Mucosa of gallbladder (tissue), 1 donor: ENCODE results near the gene HEBP1. TPM values are rescaled to one million over a fixed set of nuclear protein-coding genes. Genes with fewer than 3 reads are reported as not detected.
"Not testable (repeated sequence)": the region's sequence is repeated elsewhere in the genome, so short reads cannot be mapped to it uniquely, and the experiment has no call there.

ENCODE experiments used
- DNase-seq: peaks from one replicate; pipeline ENCODE4 v3.0.0-alpha.2; 2020; ENCODE audit warnings: low spot score
- total RNA-seq: library from RNA; stranded (reverse); gene quantifications from one replicate; pipeline ENCODE4 v1.2.1, GENCODE V29; 2021
- donor health status: DM: no; HTN: no; CAD: no.

Gene HEBP1, protein sequence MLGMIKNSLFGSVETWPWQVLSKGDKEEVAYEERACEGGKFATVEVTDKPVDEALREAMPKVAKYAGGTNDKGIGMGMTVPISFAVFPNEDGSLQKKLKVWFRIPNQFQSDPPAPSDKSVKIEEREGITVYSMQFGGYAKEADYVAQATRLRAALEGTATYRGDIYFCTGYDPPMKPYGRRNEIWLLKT
- total RNA-seq, result 90.2 TPM

DNA sequence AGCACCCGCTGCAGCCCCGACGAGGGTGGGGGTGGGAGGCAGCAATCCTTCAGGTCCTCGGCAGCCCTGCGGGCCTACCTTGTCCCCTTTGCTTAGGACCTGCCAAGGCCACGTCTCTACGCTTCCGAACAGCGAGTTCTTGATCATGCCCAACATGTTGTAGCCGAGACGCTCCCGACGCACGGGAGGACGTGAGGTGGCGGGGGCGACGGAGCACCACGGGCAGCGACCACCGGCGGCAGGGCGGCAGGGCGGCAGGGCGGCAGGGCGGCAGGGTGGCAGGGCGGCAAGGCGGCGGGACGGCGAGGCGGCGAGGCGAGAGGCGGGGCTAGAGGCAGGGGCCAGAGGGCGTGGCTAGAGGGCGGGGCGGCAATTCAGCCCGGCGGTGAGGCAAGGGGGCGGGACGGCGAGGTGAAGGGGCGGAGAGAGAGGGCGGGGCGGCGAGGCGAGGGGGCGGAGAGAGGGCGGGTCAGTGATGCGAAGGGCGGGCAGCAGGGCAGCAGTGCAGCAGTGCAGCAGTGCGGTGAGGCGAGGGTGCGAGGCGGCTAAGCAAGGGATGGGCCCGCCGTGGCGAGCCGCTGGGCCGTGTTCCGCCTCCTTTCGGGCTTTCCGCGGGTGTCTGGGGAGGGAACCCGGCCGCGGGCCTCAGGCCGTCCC, at the start of gene HEBP1:
Gene HEBP1, minus strand, starts transcription at position 307 of the 657 bp plus-strand sequence. Its CDS starts 151 bp downstream, at position 156.
- DNase-seq, result peak; percentile 95

DNA sequence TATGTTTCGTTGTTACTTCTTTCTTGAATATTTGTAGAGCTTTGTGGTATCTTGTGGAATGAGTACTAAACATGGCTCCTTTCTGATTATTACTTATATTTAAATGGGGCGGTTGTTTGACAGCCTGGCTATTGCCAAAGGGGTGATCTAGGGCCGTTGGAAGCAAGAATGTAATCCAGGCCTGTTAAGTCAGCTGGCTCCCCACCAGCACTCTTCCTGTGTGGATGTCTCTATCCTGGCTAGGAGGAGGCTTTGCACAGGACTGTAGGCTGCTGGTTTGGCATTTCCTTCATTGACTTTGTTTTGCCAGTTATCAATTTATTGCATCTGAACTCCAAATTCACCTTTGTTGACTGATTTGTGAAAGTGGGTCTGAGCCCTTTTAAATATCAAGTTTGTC, 49.8 kb upstream of the HEBP1 start:
- no peak for DNase-seq

DNA sequence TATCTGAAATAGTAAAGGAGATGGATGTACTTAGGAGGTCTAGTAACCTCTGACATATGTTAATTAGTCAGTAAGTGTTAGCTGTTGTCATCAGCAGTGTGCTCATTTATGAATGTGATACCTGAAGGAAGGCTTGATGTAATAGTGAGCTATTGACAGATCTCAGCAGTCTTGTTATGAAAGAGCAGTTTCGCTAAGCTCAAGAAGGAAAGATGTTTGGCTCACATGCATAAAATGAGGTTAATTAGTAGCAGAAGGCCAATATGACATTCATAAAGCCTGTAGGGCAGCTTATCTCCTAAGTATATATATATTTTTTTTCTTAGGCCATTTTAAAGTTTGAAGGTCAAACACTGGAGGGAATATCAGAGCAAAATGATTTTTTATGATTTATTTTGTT, 46.9 kb upstream of the HEBP1 start:
- no peak for DNase-seq

DNA sequence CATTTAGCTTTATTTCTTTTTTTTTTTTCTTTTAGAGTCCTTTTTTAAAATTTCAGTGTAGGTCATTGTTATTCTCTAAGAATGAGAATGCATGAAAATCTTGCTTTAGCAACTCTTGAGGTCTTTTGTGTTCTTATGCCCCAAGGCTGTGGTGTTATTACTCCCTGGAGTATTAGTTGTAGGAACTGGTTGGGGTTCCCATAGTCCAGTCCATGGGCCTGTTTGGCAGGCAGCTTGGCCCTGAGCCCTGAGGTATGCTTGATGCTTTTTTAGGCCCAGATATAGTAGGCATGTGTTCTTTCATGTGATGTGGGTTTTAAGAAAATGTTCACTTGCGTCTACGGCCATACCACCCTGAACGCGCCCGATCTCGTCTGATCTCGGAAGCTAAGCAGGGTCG, 45.8 kb upstream of the HEBP1 start:
- no peak for DNase-seq

DNA sequence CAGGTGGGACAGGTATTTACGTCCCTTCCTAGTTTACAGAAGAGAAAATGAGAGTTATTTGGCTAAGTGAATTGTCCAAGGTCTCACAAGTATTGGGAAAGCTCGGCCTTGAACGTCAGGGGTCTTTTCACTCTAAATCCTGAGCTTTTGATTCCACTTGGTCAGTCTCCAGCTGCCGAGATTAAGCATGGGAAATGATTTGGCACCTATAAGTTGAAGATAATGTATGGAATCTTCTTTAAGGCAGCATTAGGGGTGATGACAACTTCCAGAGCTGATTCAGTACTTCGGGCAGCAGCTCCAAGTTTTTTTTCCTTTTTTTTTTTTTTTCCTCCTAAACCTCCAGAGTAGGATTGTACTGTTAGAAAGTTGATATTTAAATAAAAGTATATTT, 44.8 kb upstream of the HEBP1 start:
- no peak for DNase-seq

DNA sequence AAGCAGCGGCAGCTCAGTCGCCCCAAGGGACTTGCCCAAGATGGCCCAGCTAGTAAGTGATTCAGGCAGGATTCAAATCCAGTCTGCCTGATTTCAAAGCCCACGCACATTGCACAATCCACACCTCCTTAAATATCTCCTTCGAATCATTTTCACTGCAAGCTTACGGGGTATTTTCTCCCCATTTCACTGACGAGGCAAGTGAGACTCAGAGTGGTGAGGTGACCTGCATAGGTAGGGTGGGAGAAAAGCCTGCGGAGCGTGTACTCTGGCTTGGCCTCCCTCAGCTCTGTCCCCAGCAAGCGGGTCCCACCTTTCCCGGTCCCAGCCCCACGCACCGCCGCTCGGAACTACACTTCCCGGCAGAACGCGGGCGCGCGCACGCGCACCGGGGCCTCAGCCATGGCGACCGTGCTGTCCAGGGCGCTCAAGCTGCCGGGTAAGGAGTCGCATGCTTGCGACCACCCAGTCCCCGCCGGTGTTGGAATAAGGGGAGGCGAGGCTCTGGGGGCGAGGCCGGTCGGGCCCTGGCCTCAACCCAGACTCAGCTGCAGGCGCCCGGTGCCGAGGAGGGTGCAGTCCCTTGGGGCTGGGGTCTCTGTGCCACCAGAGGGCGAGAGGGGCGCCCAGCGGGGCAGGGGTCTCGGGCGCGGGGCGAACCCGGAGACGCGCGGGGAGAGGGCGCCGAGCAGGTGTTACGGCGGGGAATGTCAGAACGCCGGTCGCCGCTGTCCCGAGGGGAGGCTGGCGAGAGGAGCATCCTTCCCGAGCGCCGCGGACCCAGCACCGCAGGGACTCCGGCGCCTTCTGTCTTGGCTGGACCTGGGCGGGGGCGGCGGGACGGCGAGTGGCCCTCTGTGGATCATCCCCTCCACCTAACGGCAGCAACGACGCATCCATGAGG, 44.2 kb upstream of the HEBP1 start, which contains the start of gene FAM234B:
Gene FAM234B, plus strand, starts transcription at position 380 of the 904 bp plus-strand sequence. Its CDS starts 23 bp downstream, at position 403.
- DNase-seq, result peak; percentile 72

DNA sequence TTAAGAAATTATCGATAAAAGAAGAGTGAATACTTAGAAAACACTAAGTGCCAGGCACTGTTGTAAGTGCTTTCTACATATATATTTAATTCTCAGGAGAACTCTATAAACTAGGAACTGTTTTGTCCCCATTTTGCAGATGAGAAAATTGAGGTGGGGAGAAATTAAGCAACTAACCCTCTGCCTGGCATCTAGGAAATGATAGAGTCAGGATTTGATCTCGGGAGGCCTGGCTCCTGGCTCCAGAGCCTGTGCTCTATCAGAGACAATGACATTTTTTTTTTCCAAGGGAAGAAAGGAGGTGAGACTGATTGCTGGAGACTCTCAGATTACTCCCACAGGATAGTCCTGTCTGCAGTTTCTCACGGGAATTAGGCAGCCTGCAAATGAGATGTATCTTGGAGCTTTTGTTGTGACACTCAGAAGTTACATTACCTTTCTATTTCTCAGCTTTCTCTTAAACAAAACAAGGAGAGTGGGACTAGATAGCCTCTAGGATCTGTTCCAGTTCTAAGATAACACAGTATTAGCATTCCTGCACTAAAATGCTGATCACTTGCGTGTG, 42.7 kb upstream of the HEBP1 start:
- DNase-seq, result no peak

DNA sequence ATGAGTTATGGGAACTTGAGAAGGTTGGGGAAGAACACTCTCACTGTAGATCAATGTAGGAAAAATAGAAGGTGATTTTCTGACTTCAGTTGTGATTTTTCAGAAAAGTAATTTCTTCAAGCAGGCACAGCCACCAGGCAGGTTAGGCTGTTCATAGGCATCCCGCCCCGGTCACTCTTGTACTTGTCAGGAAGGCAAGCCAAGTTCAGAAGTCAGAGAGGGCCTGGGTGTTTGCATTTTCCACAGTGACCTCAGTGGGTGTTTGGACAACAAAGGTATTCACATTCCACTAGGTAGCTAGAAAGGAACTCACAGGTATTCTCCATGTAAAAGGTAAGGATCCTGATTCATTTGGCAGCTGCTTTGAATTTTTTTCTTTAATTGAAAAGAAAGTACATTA, 41.2 kb upstream of the HEBP1 start:
- DNase-seq, result no peak

DNA sequence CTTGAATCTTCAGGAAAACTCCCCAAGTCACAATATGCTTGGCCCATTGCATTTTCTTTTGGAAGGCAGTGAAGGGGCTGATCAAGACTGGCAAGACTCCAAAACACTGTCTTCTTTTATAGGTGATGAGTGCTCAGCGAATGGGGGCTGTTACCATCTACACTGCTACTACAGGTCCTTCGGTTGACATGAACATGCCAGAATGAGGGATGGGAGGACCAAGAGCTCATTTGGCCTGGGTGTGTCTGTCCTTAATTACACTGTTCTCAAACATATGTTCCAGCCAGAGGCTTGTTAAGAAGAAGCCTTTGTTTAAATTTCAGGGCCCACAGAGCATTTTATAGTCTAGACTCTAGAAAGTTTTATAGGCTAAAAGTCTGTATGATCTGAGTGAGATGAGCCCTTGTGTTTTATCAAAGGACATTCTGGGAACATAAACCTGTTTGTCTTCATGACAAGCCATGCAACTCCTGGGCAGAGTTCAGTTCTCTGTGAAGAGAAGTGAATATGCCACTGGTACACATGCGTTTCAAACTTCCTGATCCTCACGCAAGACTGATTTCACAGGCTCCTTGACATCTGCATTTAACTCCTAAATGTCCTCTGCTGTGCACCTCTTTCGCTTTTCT, 39.4 kb upstream of the HEBP1 start:
- no peak for DNase-seq

DNA sequence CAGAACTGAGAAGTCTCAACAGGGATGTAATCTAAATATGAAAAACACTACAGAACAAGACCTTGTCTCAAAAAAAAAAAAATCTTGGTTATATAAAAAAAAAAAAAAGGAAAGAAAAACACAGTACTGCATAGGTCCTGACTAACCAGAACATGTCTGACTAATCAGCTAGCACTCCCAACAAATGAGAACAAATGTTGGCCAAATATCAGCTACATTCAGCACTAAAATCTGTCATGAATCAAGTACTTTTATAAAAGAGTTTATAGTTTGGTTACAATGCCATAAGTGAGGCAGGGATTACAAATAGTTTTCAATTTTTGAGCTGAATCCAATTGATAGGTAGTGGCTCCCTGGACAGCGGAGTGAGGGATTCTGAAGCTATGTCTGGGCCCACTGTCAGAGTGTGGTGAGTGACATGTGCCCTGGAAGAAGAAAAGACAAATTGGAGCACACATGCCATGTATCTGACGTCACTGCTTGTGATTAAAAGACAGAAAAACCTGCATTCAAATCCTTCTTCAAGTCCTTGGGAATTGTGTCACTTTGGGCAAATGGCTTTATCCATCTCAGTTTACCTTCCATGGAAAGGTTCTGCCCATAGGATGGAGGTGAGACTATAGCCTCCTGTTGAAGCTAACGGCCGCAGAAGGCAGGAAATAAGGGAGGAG, 38.6 kb upstream of the HEBP1 start:
- no peak for DNase-seq

DNA sequence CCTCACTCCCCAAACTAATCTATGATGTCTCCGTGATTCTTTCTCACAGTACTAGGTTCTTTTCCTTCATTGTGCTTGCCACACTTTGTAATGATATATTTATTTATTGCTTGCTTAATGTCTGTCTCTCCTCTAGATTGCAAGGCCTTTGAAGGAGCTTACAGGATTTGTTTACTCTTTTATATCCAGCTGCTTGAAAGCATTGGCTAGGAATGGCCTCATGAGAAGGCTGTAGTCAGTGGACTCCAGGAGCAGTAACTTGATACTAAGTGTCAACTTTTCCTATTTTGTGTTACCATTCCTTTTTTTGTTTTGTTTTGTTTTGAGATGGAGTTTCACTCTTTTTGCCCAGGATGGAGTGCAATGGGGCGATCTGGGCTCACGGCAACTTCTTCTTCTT, 36.8 kb upstream of the HEBP1 start:
- no peak for DNase-seq

DNA sequence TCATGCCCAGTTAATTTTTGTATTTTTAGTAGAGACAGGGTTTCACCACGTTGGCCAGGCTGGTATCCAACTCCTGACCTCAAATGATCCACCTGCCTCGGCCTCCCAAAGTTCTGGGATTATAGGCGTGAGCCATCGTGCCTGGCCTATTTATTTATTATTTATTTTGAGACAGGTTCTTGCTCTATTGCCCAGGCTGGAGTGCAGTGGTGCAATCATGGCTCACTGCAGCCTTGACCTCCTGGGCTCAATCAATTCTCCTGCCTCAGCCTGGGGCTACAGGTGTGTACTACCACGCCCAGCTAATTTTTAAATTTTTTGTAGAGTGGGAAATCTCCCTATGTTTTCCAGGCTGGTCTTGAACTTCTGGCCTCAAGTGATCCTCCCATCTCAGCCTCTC, 35.3 kb upstream of the HEBP1 start:
- not testable (repeated sequence) for DNase-seq

DNA sequence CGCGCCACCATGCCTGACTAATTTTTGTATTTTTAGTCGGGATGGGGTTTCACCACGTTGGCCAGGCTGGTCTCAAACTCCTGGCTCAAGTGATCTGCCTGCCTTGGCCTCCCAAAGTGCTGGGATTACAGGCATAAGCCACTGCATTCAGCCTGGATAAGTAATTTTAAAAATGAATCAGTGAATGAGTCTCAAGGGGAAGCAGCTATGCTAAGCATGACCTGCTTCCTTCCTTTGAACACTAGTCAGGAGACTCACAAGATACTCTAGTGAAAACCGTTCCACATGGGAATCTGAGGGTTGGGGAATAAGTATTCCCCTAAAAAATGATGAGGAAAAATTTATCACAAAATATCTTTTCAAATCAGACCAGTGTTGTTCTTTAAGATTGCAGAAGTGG, 33.4 kb upstream of the HEBP1 start:
- no peak for DNase-seq

DNA sequence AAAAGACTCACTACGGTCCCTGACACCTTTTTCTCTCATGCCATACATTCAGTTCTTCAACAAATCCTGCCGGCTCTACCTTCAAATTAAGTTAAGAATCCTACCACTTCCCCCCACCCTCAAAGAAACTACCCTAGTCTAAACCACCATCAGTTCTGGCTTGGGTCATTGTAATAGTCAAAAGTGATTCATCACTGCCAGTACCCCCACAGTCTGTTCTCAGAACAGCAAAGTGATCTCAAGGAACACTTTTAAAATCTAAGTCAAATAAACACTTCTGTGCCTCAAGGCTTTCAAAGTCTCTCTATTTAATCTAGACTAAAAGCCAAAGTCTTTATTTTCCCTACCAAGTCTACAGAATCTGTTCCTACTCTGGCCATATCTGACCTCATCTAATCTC, 32.1 kb upstream of the HEBP1 start:
- no peak for DNase-seq

DNA sequence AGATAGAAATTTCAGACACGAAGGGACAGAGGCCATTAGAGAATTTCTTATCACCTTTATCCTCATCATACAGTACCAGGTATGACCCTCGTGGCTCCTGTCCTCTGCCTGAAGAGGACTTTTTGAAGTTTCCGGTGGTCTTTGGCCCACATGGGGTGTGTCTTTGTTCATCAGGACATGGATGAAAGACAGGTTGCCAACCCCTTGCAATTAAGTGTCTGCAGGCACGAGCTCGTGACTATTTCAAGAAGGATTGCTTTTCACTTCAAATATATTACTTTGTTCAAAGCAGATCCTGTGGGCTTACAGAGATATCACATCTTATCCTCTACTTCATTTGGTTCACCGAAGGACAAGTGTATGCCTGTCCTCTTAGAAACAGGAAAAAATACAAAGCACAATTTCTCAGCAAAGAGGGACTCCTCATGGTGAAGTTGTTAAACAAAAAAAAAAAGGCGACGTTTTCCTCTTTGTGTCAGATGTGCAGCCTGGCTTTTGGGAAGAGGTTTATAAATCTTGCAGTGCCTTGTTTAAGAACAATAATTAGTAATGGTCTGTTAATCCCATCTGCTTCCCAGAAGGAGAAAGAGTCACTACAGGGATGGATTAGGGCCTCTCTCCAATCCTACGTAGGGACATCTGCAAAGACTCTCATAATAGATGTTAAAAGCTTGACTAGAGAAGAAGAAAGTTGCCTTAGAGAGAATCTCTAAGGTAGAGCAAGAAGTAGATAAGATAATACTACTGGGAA, 30.7 kb upstream of the HEBP1 start:
- no peak for DNase-seq

DNA sequence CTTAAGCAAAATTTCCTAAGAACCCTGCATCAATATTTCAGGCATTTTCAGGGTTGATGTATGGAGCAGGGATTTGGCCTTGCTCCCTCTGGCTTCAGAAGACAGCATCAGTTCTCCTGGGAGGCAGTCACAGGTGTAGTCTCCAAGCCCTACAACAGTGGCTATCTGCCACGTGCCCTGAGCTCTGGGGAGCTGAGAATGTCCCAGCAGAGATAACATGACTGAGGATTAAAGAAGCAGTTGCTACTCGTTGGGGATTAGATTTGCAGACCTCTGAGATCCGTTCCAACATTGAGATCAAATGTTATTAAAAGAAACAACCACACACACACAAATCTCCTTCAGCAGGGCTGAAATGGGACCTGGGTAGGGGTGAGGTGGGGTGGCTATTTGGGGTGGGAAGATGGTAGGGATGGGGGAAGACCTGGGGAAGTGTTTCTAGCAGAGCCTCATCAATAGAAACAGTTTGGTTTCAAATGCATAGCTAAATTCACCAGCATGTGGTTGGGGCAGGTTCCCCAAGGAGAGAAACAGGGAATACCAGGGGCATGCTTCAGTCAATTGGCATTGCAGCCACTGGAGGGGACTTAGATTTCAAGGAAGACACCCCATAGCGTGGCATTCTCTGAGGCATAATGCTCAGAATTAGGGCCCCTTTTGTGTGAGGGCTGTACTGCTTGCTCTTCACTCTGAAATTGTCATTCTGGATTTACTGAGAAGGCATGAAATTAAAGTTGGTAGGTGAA, 28.9 kb upstream of the HEBP1 start:
- DNase-seq, result no peak

DNA sequence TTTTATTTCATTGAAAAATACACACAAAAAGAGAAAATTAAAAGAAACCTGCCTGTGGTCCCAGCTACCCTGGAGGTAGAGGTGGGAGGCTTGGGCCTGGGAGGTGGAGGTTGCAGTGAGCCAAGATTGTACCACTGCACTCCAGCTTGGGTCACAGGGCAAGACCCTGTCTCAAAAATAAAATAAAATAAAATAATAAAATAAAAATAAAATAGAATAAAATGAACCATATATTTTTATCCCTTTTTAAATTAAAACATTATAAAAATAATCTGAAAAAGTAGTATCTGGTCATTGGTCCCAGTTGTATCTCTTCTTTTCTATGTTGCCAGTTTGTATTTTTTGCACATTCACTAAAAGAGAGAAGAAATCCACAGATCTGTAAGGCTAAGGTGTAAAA, 27.4 kb upstream of the HEBP1 start:
- no peak for DNase-seq

DNA sequence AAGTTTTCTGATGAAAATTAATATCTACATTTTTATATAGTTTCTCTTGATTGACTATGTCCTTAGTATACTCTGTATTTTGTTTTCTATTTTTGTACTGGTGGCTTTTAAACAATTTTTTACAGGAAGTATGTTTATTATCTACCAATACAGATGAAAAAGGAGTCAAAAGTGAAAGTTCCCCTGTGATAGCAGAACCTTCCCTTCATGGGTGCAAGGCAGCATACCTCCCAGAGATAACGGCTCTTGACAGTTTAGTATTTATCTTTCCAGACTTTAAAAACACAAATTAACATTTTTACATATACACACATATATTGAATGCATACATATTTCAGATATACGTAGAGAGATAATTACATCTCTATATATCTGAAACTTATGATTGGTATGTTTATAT, 27.0 kb upstream of the HEBP1 start:
- DNase-seq, result no peak

DNA sequence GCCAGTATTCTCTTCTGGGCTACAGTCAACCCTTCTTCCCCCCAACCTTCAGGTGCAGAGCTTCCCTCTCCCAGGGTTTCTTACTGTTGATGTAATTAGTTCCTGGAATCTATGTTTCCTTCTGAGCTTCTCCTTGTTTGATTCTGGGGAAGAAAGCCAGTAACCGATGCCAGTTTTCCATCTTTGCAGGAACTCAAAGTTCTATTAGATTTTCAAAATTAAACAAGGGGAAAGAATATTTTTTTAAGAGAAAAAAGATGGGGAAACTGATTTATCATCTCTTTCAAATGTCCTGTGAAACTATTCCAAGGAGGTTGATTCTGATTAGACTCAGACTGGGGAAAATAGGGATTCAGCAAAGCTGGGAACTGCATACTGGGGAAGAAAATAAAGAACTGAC, 26.2 kb upstream of the HEBP1 start:
- no peak for DNase-seq

DNA sequence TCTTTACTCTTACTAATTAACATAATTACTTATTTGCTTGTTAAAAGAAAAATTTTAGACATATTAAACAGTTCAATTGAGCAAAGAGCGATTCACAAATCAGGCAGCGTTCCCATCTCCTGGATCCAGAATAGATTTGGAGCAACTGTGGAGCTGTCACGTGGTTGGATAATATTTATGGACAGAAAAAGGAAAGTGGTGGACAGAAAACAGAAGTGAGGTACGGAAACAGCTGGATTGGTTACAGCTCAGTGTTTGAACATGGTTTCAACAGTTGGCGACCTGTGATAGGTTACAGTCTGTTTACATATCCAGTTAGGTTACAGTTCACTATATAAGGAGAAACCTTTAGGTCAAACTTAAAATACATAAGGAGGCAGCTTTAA, 24.5 kb upstream of the HEBP1 start:
- DNase-seq, result no peak
